GM12878 (cell line): Measurements from ENCODE around the gene SLC37A3. TPM values are rescaled to one million over a fixed set of nuclear protein-coding genes. Genes with fewer than 3 reads are reported as not detected.

Experiments used
- ATAC-seq: fragments of 200-7000 bp; cut with Tn5 transposase; 3 replicates; pipeline ENCODE4 v1.9.1; 2020; ENCODE audit warnings: mild to moderate bottlenecking, moderate library complexity
- BruUV-seq: library from RNA; stranded (reverse); fragments of 400-500 nt; replicated peaks from 2 replicates; lab custom pipeline; 2021; lab: Mats Ljungman, UMichigan
- CTCF ChIA-PET: fragments of 300-600 bp; sonication (Branson Sonifier 250); formaldehyde crosslinking; extraction: SDS; loops from one replicate; lab custom pipeline; 2021; ENCODE audit warnings: inconsistent platforms; lab: Yijun Ruan, JAX
- POLR2A ChIA-PET: fragments of 350-600 bp; formaldehyde crosslinking; extraction: SDS; loops from one replicate; lab custom pipeline; 2021; ENCODE audit warnings: inconsistent platforms; lab: Charles Lee
- RAD21 ChIA-PET: fragments of 300-600 bp; sonication (Branson Sonifier 250); formaldehyde crosslinking; loops from one replicate; lab custom pipeline; 2023; ENCODE audit warnings: antibody characterized with exemption; ENCODE audit not compliant: unreplicated experiment; lab: Charles Lee
- SMC1A ChIA-PET: fragments of 300-600 bp; sonication (Branson Sonifier 250); formaldehyde crosslinking; loops from one replicate; lab custom pipeline; 2023; ENCODE audit not compliant: unreplicated experiment, uncharacterized antibody; lab: Charles Lee
- DNase-seq: peaks from one replicate; pipeline ENCODE4 v3.0.0-alpha.2; 2011; ENCODE audit warnings: low read depth, low spot score
- FAIRE-seq: peaks from 3 replicates; lab custom pipeline; 2011; peaks lifted over from hg19 to GRCh38; lab: Jason Lieb, UNC
- H2AFZ ChIP-seq: 2 replicates; pipeline ENCODE4 v1.6.0; 2011; ENCODE audit warnings: low read depth, low read length, control low read depth; ENCODE audit not compliant: control insufficient read depth
- H3K27ac ChIP-seq: 2 replicates; pipeline ENCODE4 v1.5.1; 2011; ENCODE audit warnings: control low read depth; ENCODE audit not compliant: control insufficient read depth, insufficient read depth
- H3K27me3 ChIP-seq, 2 experiments: replicated peaks in 1 of 2; 2 replicates each; pipeline versions ENCODE4 v1.6.0 to v1.6.1; 2011; ENCODE audit warnings: low read length in 1 of 2; ENCODE audit not compliant: control insufficient read depth in 2 of 2, insufficient read depth in 2 of 2
- H3K36me3 ChIP-seq, 2 experiments: 2 replicates each; pipeline ENCODE4 v1.5.1; 2011; ENCODE audit warnings: low read length in 1 of 2; ENCODE audit not compliant: control insufficient read depth in 2 of 2, insufficient read depth in 2 of 2
- H3K4me1 ChIP-seq: 2 replicates; pipeline ENCODE4 v1.6.1; 2011; ENCODE audit warnings: mild to moderate bottlenecking, low read length, moderate library complexity, mixed read lengths; ENCODE audit not compliant: control insufficient read depth, insufficient read depth
- H3K4me2 ChIP-seq: 2 replicates; pipeline ENCODE4 v1.6.0; 2011; ENCODE audit warnings: control low read depth; ENCODE audit not compliant: control insufficient read depth, insufficient read depth
- H3K4me3 ChIP-seq: fragments of 200-600 bp; sonication (generic); 2 replicates; pipeline ENCODE4 v1.5.1; 2016
- H3K79me2 ChIP-seq: 2 replicates; pipeline ENCODE4 v1.6.0; 2011; ENCODE audit warnings: low read length; ENCODE audit not compliant: control insufficient read depth, insufficient read depth
- H3K9ac ChIP-seq: 2 replicates; pipeline ENCODE4 v1.8.0; 2011; ENCODE audit warnings: low read length, control low read depth, mixed read lengths; ENCODE audit not compliant: control insufficient read depth, insufficient read depth
- H3K9me3 ChIP-seq: replicated peaks from 3 replicates; pipeline ENCODE4 v1.5.1; 2011; ENCODE audit warnings: mild to moderate bottlenecking, low read length; ENCODE audit not compliant: control insufficient read depth, insufficient read depth
- H4K20me1 ChIP-seq: 2 replicates; pipeline ENCODE4 v1.6.0; 2011; ENCODE audit not compliant: control insufficient read depth, insufficient read depth
- KDM1A ChIP-seq: fragments of 200-600 bp; sonication (generic); IDR thresholded peaks from 2 replicates; pipeline ENCODE4 v1.6.1; 2016; ENCODE audit warnings: borderline replicate concordance
- SRF ChIP-seq, 2 experiments: IDR thresholded peaks; 2 replicates each; pipeline ENCODE4 v1.6.1; 2011; ENCODE audit warnings: low read depth in 2 of 2, low read length in 2 of 2, mild to moderate bottlenecking in 1 of 2, moderate library complexity in 1 of 2
- SUZ12 ChIP-seq: fragments of 200-600 bp; sonication (generic); IDR thresholded peaks from one replicate; pipeline ENCODE4 v1.6.1; 2018; ENCODE audit warnings: antibody characterized with exemption, mild to moderate bottlenecking; ENCODE audit not compliant: unreplicated experiment
- YBX1 ChIP-seq: fragments of 450-650 bp; IDR thresholded peaks from 2 replicates; pipeline ENCODE4 v1.6.1; 2016; ENCODE audit warnings: antibody characterized with exemption
- WGBS: methylation state at CpG from one replicate; pipeline ENCODE4 v1.1.6; 2016; ENCODE audit warnings: low lambda C conversion rate; ENCODE audit not compliant: insufficient replicate concordance, insufficient coverage; ENCODE audit errors: missing lambda C conversion rate; 5-methylcytosine and 5-hydroxymethylcytosine counted together
- in situ Hi-C: fragments of 300-500 bp; cut with MboI; formaldehyde crosslinking; loops from 9 replicates; pipeline ENCODE4 v1.14.3; 2018; ENCODE audit warnings: mixed read lengths
- intact Hi-C: fragments of 100-400 bp; cut with micrococcal nuclease; formaldehyde crosslinking; loops from one replicate; pipeline ENCODE4 v1.14.2; 2022; ENCODE audit not compliant: unreplicated experiment
- polyA plus RNA-seq, 11 experiments: library from polyadenylated mRNA; depleted of rRNA in 4 of 11; unstranded in 6 of 11; stranded (reverse) in 5 of 11; fragments of >200 nt; fragmentation: Nextera tagmentation in 4 of 11; fragmentation: Illumina TruSeq in 1 of 11; extraction: Ambion mirVana in 4 of 11; extraction: Trizol in 1 of 11; gene quantifications; 1 replicate in 1 of 11; 2 replicates in 10 of 11; pipeline versions ENCODE4 v1.2.1 to v1.2.3, GENCODE V29; 2011 to 2016; ENCODE audit warnings: inconsistent platforms in 2 of 11, missing spikeins in 2 of 11, low read depth in 1 of 11
- total RNA-seq, 4 experiments: library from RNA; depleted of rRNA in 3 of 4; stranded (reverse); fragments of >200 nt in 3 of 4; fragmentation: Illumina TruSeq in 1 of 4; extraction: Trizol in 1 of 4; gene quantifications; 2 replicates each; pipeline versions ENCODE4 v1.2.1 to v1.2.3, GENCODE V29; 2013 to 2021
- TF ChIP-seq, protein P1 (sequence below): fragments of 450-650 bp; IDR thresholded peaks from 2 replicates; pipeline ENCODE4 v1.6.1; 2018; ENCODE audit warnings: borderline replicate concordance, mild to moderate bottlenecking; ENCODE audit not compliant: partially characterized antibody

The SLC37A3 gene
- total and polyA plus RNA-seq, 10 of the 15 experiments (the other 5 are each of a cell fraction or from before 2014, with no cell fraction given) = 3.7 to 13.6 (median 11.0) TPM

DNA sequence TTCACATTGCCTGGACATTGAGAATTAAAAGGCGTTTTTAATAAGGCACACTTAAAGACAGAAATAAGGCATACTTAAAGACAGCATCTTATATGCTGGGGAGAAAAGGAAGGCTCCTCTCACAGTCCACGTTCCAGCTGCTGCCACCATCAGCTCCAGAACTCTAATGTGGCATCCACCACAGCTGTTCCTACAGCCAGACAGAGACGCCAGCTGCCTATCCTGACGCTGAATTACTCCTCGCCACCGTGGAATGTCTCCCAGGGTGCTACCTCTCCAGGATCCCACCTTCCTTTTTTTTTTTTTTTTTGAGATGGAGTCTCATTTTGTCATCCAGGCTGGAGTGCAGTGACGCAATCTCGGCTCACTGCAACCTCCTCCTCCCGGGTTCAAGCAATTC, 30.8 kb downstream of the SLC37A3 start:
- no peak overlapping the region for H3K9ac ChIP-seq
- POLR2A ChIA-PET = interaction anchor here (0.6 kb wide), 1 partner anchor 720 kb away, joined by 4 read pairs; no protein-coding TSS in a partner anchor
- 87% methylated on average over 9 of the region's 9 CpGs for WGBS
- H3K9me3 ChIP-seq = no peaks in the 10 kb centered on the region
- CTCF ChIA-PET = interaction anchor here (0.7 kb wide), 1 partner anchor 1087 kb away, joined by 3 read pairs; no protein-coding TSS in a partner anchor
- no peaks in the 10 kb centered on the region; a peak in 1 of 4 replicates for H3K36me3 ChIP-seq
- H3K27me3 ChIP-seq = no peaks in the 10 kb centered on the region
- BruUV-seq = no TSS peak
- RAD21 ChIA-PET = no interaction called here
- no peak overlapping the region for H3K4me3 ChIP-seq
- H3K27ac ChIP-seq = no peak overlapping the region
- TF ChIP-seq SUZ12 = no peak
- TF ChIP-seq YBX1 = no peak
- no peak for TF ChIP-seq KDM1A
- TF ChIP-seq, protein P1, sequence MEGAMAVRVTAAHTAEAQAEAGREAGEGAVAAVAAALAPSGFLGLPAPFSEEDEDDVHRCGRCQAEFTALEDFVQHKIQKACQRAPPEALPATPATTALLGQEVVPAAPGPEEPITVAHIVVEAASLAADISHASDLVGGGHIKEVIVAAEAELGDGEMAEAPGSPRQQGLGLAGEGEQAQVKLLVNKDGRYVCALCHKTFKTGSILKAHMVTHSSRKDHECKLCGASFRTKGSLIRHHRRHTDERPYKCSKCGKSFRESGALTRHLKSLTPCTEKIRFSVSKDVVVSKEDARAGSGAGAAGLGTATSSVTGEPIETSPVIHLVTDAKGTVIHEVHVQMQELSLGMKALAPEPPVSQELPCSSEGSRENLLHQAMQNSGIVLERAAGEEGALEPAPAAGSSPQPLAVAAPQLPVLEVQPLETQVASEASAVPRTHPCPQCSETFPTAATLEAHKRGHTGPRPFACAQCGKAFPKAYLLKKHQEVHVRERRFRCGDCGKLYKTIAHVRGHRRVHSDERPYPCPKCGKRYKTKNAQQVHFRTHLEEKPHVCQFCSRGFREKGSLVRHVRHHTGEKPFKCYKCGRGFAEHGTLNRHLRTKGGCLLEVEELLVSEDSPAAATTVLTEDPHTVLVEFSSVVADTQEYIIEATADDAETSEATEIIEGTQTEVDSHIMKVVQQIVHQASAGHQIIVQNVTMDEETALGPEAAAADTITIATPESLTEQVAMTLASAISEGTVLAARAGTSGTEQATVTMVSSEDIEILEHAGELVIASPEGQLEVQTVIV = no peak
- no peak for TF ChIP-seq SRF (IDR thresholded peaks at IDR 0.05; ENCODE audit: low read depth in 2 of 2, low read length in 2 of 2)
- no peaks in the 10 kb centered on the region for H3K79me2 ChIP-seq
- H4K20me1 ChIP-seq = no peaks in the 10 kb centered on the region
- intact Hi-C loops (no loop called here), in situ Hi-C loops (no loop called here)
- no peak overlapping the region for H2AFZ ChIP-seq
- no peak for ATAC-seq
- SMC1A ChIA-PET = no interaction called here
- no peak overlapping the region for H3K4me2 ChIP-seq
- DNase-seq = no peak
- FAIRE-seq = no peak
- H3K4me1 ChIP-seq = no peaks in the 10 kb centered on the region
